SK-N-SH (cell line): ENCODE data around the gene CDKN1B. TPM values are rescaled to one million over a fixed set of nuclear protein-coding genes. Genes with fewer than 3 reads are reported as not detected.

ENCODE experiments used
- CTCF ChIA-PET: fragments of 300-600, 350-600 bp; formaldehyde crosslinking; extraction: SDS; loops from one replicate; lab custom pipeline; 2021; lab: Yijun Ruan, JAX
- POLR2A ChIA-PET: fragments of 350-600 bp; sonication (Branson Sonifier 250); formaldehyde crosslinking; extraction: SDS; loops from one replicate; lab custom pipeline; 2020; ENCODE audit warnings: antibody characterized with exemption, inconsistent platforms; lab: Yijun Ruan, JAX
- DNase-seq: peaks from one replicate; pipeline ENCODE4 v3.0.0; 2012
- H2AFZ ChIP-seq: fragments of 200-600 bp; sonication (generic); 2 replicates; pipeline ENCODE4 v1.8.1; 2016; ENCODE audit warnings: antibody characterized with exemption, mild to moderate bottlenecking, low read depth
- H3F3A ChIP-seq: fragments of 200-600 bp; sonication (generic); replicated peaks from 2 replicates; pipeline ENCODE3; 2016; ENCODE audit warnings: antibody characterized with exemption, mild to moderate bottlenecking; ENCODE audit not compliant: insufficient read depth
- H3K27ac ChIP-seq, 2 experiments: fragments of 200-500 bp in 1 of 2; fragments of 200-600 bp in 1 of 2; sonication (Bioruptor generic) in 1 of 2; sonication (generic), shearing (Covaris generic) in 1 of 2; 2 replicates each; pipeline versions ENCODE4 v1.5.1 to v1.6.1; 2014 to 2016; ENCODE audit warnings: low read depth in 2 of 2, inconsistent platforms in 1 of 2, low read length in 1 of 2, mild to moderate bottlenecking in 1 of 2, mixed read lengths in 1 of 2
- H3K27me3 ChIP-seq: fragments of 200-600 bp; sonication (generic), shearing (Covaris generic); 2 replicates; pipeline ENCODE4 v1.6.1; 2016; ENCODE audit warnings: mixed run types; ENCODE audit not compliant: insufficient read depth
- H3K36me3 ChIP-seq, 2 experiments: fragments of 200-500 bp in 1 of 2; fragments of 200-600 bp in 1 of 2; sonication (Bioruptor generic) in 1 of 2; sonication (generic) in 1 of 2; replicated peaks in 1 of 2; 2 replicates each; pipeline versions ENCODE3 to v1.5.1; 2014 to 2016; ENCODE audit warnings: low read length in 1 of 2, mild to moderate bottlenecking in 1 of 2; ENCODE audit not compliant: insufficient read depth in 2 of 2, control insufficient read depth in 1 of 2
- H3K4me1 ChIP-seq, 2 experiments: fragments of 200-500 bp in 1 of 2; fragments of 200-600 bp in 1 of 2; sonication (Bioruptor generic) in 1 of 2; sonication (generic), shearing (Covaris generic) in 1 of 2; 2 replicates each; pipeline versions ENCODE4 v1.5.1 to v1.6.1; 2014 to 2016; ENCODE audit warnings: low read depth in 1 of 2, low read length in 1 of 2, mixed run types in 1 of 2; ENCODE audit not compliant: insufficient read depth in 2 of 2, control insufficient read depth in 1 of 2
- H3K4me2 ChIP-seq: fragments of 200-600 bp; sonication (generic), shearing (Covaris generic); 2 replicates; pipeline ENCODE4 v1.6.1; 2017; ENCODE audit warnings: mixed run types
- H3K4me3 ChIP-seq, 2 experiments: fragments of 200-500 bp in 1 of 2; fragments of 200-600 bp in 1 of 2; sonication (Bioruptor generic) in 1 of 2; sonication (generic), shearing (Covaris generic) in 1 of 2; 2 replicates each; pipeline versions ENCODE4 v1.5.1 to v1.8.1; 2014 to 2016; ENCODE audit warnings: low read depth in 2 of 2, inconsistent platforms in 1 of 2, low read length in 1 of 2, mild to moderate bottlenecking in 1 of 2, mixed read lengths in 1 of 2, moderate library complexity in 1 of 2
- H3K79me2 ChIP-seq: fragments of 200-600 bp; sonication (generic); 2 replicates; pipeline ENCODE4 v1.8.1; 2017; ENCODE audit warnings: mild to moderate bottlenecking; ENCODE audit not compliant: insufficient read depth
- H3K9ac ChIP-seq: fragments of 200-600 bp; sonication (generic); 2 replicates; pipeline ENCODE4 v1.6.1; 2017; ENCODE audit warnings: mixed run types
- H3K9me2 ChIP-seq: fragments of 200-600 bp; sonication (generic); 2 replicates; pipeline ENCODE4 v1.6.1; 2017; ENCODE audit warnings: mixed run types
- H3K9me3 ChIP-seq: fragments of 200-600 bp; sonication (generic); 2 replicates; pipeline ENCODE4 v1.6.1; 2017; ENCODE audit warnings: mixed run types, mild to moderate bottlenecking, moderate library complexity
- H4K20me1 ChIP-seq: fragments of 200-600 bp; sonication (generic); 2 replicates; pipeline ENCODE4 v1.6.1; 2017; ENCODE audit warnings: mild to moderate bottlenecking, mixed run types; ENCODE audit not compliant: insufficient read depth
- CHD2 ChIP-seq: fragments of 150-350 bp; IDR thresholded peaks from 2 replicates; pipeline ENCODE4 v1.6.1; 2018; ENCODE audit warnings: low read length; ENCODE audit not compliant: partially characterized antibody
- ELF1 ChIP-seq: IDR thresholded peaks from 2 replicates; pipeline ENCODE4 v1.4.0; 2012
- EP300 ChIP-seq, 2 experiments: IDR thresholded peaks; 2 replicates each; pipeline versions ENCODE4 v1.4.0 to v1.6.1; 2012; ENCODE audit warnings: borderline replicate concordance in 1 of 2, low read depth in 1 of 2, low read length in 1 of 2
- FOSL2 ChIP-seq: IDR thresholded peaks from 2 replicates; pipeline ENCODE4 v1.4.0; 2012; ENCODE audit warnings: low read depth, mild to moderate bottlenecking, moderate library complexity, borderline replicate concordance
- FOXJ3 ChIP-seq: sonication (generic); formaldehyde crosslinking; IDR thresholded peaks from 2 replicates; pipeline ENCODE4 v1.5.1; 2020; ENCODE audit warnings: mild to moderate bottlenecking, missing genetic modification reagents
- GATA2 ChIP-seq: sonication (generic); formaldehyde crosslinking; IDR thresholded peaks from 2 replicates; pipeline ENCODE4 v1.5.0; 2020; ENCODE audit warnings: mild to moderate bottlenecking, missing genetic modification reagents
- IRF3 ChIP-seq: fragments of 150-350 bp; IDR thresholded peaks from 2 replicates; pipeline ENCODE4 v1.6.1; 2016; ENCODE audit warnings: mild to moderate bottlenecking, low read depth, low read length
- JUND ChIP-seq: IDR thresholded peaks from 2 replicates; pipeline ENCODE4 v1.4.0; 2012
- MAX ChIP-seq: IDR thresholded peaks from 2 replicates; pipeline ENCODE4 v1.4.0; 2012; ENCODE audit warnings: low read depth
- MEF2A ChIP-seq: IDR thresholded peaks from 2 replicates; pipeline ENCODE4 v1.4.0; 2012; ENCODE audit warnings: low read depth, borderline replicate concordance
- NFIC ChIP-seq: IDR thresholded peaks from 2 replicates; pipeline ENCODE4 v1.4.0; 2012; ENCODE audit warnings: borderline replicate concordance
- PBX3 ChIP-seq: IDR thresholded peaks from 2 replicates; pipeline ENCODE4; 2012
- POLR2AphosphoS5 ChIP-seq: IDR thresholded peaks from 2 replicates; pipeline ENCODE4 v1.6.1; 2012; ENCODE audit warnings: low read depth, low read length
- RAD21 ChIP-seq: IDR thresholded peaks from 2 replicates; pipeline ENCODE4 v1.6.1; 2012; ENCODE audit warnings: mild to moderate bottlenecking, low read length
- REST ChIP-seq: IDR thresholded peaks from 2 replicates; pipeline ENCODE4 v1.6.1; 2012; ENCODE audit warnings: mild to moderate bottlenecking, low read depth, low read length, moderate library complexity
- RXRA ChIP-seq: IDR thresholded peaks from 2 replicates; pipeline ENCODE4 v1.4.0; 2012; ENCODE audit warnings: low read depth, mild to moderate bottlenecking, borderline replicate concordance
- USF1 ChIP-seq: IDR thresholded peaks from 2 replicates; pipeline ENCODE4 v1.4.0; 2012; ENCODE audit warnings: low read depth, borderline replicate concordance
- USF2 ChIP-seq: fragments of 150-350 bp; IDR thresholded peaks from 2 replicates; pipeline ENCODE4 v1.6.1; 2017; ENCODE audit warnings: antibody characterized with exemption, low read length, low read depth, borderline replicate concordance
- WGBS: methylation state at CpG from one replicate; pipeline ENCODE4 v1.1.6; 2017; ENCODE audit warnings: low lambda C conversion rate; 5-methylcytosine and 5-hydroxymethylcytosine counted together
- polyA plus RNA-seq, 3 experiments: library from polyadenylated mRNA; depleted of rRNA; stranded (reverse); fragments of >200 nt; gene quantifications; 2 replicates each; pipeline ENCODE4 v1.2.3, GENCODE V29; 2012

CDKN1B gene
- polyA plus RNA-seq, 1 of the 3 experiments (the other 2 are of a cell fraction): 9.2 TPM

GRCh38 chr12:12713932-12714275, 3.3 kb upstream of the CDKN1B start:
- Histone ChIP-seq H3K36me3 (peaks cover under 1 to 3% of the 10 kb centered on the region in 2 experiments), H3K9ac (no peak overlapping the region), H3K9me3 (no peaks in the 10 kb centered on the region), H3K4me1 (peaks cover 8 to 17% of the 10 kb centered on the region in 2 experiments; a peak in 2 of 4 replicates), H3K9me2 (no peaks in the 10 kb centered on the region), H3K4me3 (no peak overlapping the region), H3K27ac (no peak overlapping the region), H3F3A (no peaks in the 10 kb centered on the region), H3K4me2 (no peak overlapping the region), H4K20me1 (peaks cover 7% of the 10 kb centered on the region; the same call in 1 of the 2 replicates), H2AFZ (no peak overlapping the region), H3K79me2 (peaks cover 17% of the 10 kb centered on the region), H3K27me3 (no peaks in the 10 kb centered on the region)
- no peak for TF ChIP-seq RXRA
- TF ChIP-seq PBX3: no peak
- no peak for TF ChIP-seq REST
- no peak for TF ChIP-seq MAX
- no peak for TF ChIP-seq FOSL2
- no peak for TF ChIP-seq FOXJ3 (CRISPR knock-in tag)
- ChIA-PET CTCF (interaction anchor here (1.2 to 1.7 kb wide), 4 partner anchors 15 to 337 kb away, joined by 3 to 11 read pairs (median 4); no protein-coding TSS in a partner anchor), POLR2A (interaction anchor here (1.2 to 1.5 kb wide), 2 partner anchors 8 to 357 kb away, joined by 3 to 5 read pairs; partner anchors contain the start of gene BORCS5)
- no peak for DNase-seq
- 59% methylated on average over 2 of the region's 2 CpGs for WGBS

- Histone ChIP-seq H2AFZ (no peak overlapping the region), H3K27me3 (no peaks in the 10 kb centered on the region), H4K20me1 (peaks cover 11% of the 10 kb centered on the region; the same call in 1 of the 2 replicates), H3K79me2 (peaks cover 23% of the 10 kb centered on the region), H3K9me3 (no peaks in the 10 kb centered on the region), H3K4me2 (no peak overlapping the region), H3K27ac (no peak overlapping the region), H3K9ac (no peak overlapping the region), H3K36me3 (peaks cover 6 to 8% of the 10 kb centered on the region in 2 experiments), H3K4me1 (peaks cover 8 to 19% of the 10 kb centered on the region in 2 experiments; a peak in 2 of 4 replicates), H3F3A (no peaks in the 10 kb centered on the region), H3K9me2 (no peaks in the 10 kb centered on the region), H3K4me3 (no peak overlapping the region)
- no peak for DNase-seq
- ChIA-PET POLR2A (interaction anchor here (1.2 to 1.5 kb wide), 2 partner anchors 9 to 357 kb away, joined by 3 to 5 read pairs; partner anchors contain the start of gene BORCS5), CTCF (interaction anchor here (0.6 to 2.4 kb wide), 6 partner anchors 15 to 382 kb away, joined by 3 to 15 read pairs (median 4); no protein-coding TSS in a partner anchor)
- 79% methylated on average over 23 of the region's 23 CpGs for WGBS
- TF ChIP-seq CHD2: no peak
- TF ChIP-seq RAD21: no peak
- TF ChIP-seq USF1: no peak
- TF ChIP-seq IRF3: no peak
- TF ChIP-seq FOSL2: no peak
- no peak for TF ChIP-seq JUND
- TF ChIP-seq MEF2A: no peak
- TF ChIP-seq EP300 (IDR thresholded peaks at IDR 0.05; ENCODE audit: borderline replicate concordance in 1 of 2, low read depth in 1 of 2, low read length in 1 of 2): no peak
- TF ChIP-seq ELF1: no peak
- no peak for TF ChIP-seq USF2
- no peak for TF ChIP-seq NFIC
- TF ChIP-seq POLR2AphosphoS5: no peak
- TF ChIP-seq GATA2 (CRISPR knock-in tag): no peak
- TF ChIP-seq RXRA: no peak
These were observed 2.7 kb upstream of the CDKN1B start for GRCh38 chr12:12714276-12715021.
